GM12872 (cell line): ENCODE results near the gene SLC43A3.

ENCODE experiments used
- TF ChIP-seq, protein P1 (sequence below): IDR thresholded peaks from 3 replicates; pipeline ENCODE4 v1.5.1; 2011; ENCODE audit warnings: low read depth, mild to moderate bottlenecking, low read length, moderate library complexity; ENCODE audit not compliant: insufficient read depth

SLC43A3 gene

GRCh38 chr11:57376095-57377090 lies 50.5 kb downstream of the SLC43A3 start:
- TF ChIP-seq, protein P1, sequence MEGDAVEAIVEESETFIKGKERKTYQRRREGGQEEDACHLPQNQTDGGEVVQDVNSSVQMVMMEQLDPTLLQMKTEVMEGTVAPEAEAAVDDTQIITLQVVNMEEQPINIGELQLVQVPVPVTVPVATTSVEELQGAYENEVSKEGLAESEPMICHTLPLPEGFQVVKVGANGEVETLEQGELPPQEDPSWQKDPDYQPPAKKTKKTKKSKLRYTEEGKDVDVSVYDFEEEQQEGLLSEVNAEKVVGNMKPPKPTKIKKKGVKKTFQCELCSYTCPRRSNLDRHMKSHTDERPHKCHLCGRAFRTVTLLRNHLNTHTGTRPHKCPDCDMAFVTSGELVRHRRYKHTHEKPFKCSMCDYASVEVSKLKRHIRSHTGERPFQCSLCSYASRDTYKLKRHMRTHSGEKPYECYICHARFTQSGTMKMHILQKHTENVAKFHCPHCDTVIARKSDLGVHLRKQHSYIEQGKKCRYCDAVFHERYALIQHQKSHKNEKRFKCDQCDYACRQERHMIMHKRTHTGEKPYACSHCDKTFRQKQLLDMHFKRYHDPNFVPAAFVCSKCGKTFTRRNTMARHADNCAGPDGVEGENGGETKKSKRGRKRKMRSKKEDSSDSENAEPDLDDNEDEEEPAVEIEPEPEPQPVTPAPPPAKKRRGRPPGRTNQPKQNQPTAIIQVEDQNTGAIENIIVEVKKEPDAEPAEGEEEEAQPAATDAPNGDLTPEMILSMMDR = no peak

- TF ChIP-seq, protein P1 = no peak
Measured at GRCh38 chr11:57375490-57375889, 51.4 kb downstream of the SLC43A3 start.

GRCh38 chr11:57374966-57375365 lies 52.0 kb downstream of the SLC43A3 start:
- TF ChIP-seq, protein P1 = no peak

- TF ChIP-seq, protein P1 = no peak
Measured at GRCh38 chr11:57373146-57373545, 53.8 kb downstream of the SLC43A3 start.

DNA sequence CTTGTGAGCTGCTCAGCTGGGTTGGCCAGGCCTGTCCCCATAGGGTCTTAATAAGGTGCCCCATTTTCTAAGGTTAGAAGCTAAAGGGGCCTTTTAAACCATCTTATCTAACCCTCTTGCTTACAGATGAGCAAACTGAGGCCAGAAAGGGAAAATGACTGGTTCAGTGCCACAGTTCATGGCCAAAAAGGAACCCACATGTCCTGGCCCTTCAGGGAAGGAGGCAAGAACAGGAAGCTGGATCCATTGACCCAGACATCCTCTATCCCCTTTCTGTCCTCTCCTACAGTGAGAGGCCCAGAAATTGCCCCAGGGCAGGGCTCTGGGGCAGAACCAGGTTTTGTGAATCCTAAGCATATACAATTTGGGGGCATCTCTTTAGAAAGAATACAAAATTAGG lies 56.0 kb downstream of the SLC43A3 start:
- TF ChIP-seq, protein P1 = no peak

DNA sequence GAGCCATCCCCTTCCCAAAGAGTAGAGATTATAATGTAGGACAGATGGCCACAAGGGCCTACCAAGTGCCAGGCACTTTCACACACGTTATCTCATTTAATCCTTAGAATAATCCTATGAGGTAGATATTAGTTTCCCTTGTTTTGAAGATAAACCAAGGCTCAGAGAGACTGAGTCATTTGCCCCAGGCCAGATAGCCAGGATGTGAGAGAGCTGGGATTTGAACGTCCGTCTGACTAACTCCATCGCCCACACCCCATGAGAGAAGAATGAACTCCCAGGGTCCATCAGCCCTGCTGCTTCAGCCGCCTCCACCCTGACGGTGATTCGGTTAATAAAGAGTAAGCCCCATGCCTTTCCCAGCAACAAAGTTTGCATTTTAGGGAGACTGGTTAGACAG lies 56.7 kb downstream of the SLC43A3 start:
- TF ChIP-seq, protein P1 = no peak

DNA sequence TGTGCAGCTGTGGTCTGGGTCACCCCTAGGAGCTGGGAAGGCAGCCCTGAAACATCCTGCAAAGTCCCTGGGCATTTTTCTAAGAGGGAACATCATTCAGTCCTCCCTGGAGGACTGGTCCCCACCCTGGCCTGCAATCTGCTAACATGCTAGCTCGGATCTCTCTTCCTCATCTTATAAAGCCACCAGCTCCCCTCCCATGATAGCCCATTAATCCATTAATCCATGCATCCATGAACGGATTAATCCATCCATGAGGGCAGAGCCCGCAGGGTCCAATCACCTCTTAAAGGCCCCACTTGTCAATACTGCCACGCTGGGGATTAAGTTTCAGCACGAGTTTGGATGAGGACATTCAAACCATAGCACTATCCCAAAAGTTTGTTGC lies 58.1 kb downstream of the SLC43A3 start:
- TF ChIP-seq, protein P1 = no peak
